ENCODE results near the gene NECTIN4. TPM values are rescaled to one million over a fixed set of nuclear protein-coding genes. Genes with fewer than 3 reads are reported as not detected.
A peak's percentile ranks its signal among the peaks of the same experiment; 100 is the strongest.

NECTIN4 gene
- total RNA-seq, 4 donors from 2014 or later, result 52.7 to 161 (median 96.2) TPM

DNA sequence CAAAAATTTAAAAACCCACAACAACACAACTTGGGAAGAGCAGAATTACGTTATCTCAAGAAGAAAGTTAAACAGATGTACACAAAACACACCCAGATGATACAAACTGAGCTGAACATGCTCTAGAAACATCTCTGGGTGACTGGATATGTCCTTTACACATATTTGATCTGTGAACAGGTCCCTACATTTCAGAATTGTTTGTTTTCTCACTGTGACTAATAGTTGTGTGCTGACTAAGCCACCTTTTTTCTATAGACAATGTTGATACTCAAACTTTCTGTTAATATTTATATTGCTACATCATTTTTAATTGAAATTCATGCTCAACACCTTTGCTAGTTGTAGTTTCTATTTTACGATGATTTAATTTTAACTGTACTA, 67.4 kb downstream of the NECTIN4 start:
- peaks cover 0 to 10% (median 0%) of the 10 kb centered on the region in 4 donors for H3K27me3 ChIP-seq
- TF ChIP-seq, protein P1, sequence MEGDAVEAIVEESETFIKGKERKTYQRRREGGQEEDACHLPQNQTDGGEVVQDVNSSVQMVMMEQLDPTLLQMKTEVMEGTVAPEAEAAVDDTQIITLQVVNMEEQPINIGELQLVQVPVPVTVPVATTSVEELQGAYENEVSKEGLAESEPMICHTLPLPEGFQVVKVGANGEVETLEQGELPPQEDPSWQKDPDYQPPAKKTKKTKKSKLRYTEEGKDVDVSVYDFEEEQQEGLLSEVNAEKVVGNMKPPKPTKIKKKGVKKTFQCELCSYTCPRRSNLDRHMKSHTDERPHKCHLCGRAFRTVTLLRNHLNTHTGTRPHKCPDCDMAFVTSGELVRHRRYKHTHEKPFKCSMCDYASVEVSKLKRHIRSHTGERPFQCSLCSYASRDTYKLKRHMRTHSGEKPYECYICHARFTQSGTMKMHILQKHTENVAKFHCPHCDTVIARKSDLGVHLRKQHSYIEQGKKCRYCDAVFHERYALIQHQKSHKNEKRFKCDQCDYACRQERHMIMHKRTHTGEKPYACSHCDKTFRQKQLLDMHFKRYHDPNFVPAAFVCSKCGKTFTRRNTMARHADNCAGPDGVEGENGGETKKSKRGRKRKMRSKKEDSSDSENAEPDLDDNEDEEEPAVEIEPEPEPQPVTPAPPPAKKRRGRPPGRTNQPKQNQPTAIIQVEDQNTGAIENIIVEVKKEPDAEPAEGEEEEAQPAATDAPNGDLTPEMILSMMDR (IDR thresholded peaks at IDR 0.05), result no peak
- no peak for TF ChIP-seq POLR2A (IDR thresholded peaks at IDR 0.05)
- H3K4me1 ChIP-seq, result peaks cover 25 to 57% (median 26%) of the 10 kb centered on the region in 3 donors
- intact Hi-C loops (cut with DNase I), result no loop called here
- H3K9me3 ChIP-seq, result no peaks in the 10 kb centered on the region
- no peak for DNase-seq
- peak overlapping the region; percentile 90 to 99 (median 97) for H3K27ac ChIP-seq
- WGBS, 2 donors, result 38 to 45% methylated on average over 2 of the region's 2 CpGs
- H3K4me3 ChIP-seq, result peak overlapping the region in 3 of 4 donors; percentile 55 to 80 (median 76)
- H3K36me3 ChIP-seq, result no peaks in the 10 kb centered on the region

DNA sequence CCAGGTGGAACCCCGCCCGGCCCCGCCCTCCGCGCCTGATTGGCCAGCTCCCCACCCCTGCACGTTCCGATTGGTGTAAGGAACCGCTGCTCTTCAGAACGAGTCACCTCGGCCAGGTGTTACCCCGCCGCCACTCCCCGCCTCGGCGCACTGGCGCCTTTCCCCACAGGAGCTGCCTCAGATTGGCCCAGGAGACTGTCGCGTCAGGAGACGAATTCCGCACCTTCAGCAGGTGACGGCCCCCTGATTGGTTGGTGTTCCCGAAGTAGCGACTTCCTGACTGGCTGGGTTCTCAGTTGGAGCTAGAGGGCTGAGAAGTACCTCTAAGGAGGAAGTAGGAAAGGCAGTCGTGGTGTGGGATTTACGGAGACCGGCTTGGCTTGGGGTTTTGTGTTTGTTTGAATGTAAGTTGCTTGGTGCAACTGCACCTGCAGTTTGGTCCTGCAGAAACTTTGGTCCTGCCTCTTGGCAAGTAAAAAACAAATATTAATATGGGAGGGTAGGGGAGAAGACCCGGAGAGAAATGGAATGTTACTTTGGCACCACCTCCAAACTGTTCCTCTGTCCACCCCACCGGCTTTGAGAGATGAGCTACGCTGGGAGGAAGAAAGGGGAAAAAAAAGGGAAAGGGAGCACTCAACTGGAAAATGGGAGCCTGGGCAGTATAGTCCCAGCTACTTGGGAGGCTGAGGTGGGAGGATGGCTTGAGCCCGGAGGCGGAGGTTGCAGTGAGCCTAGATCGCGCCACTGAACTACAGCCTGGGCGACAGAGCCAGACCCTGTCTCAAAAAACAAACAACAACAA, 68.0 kb downstream of the NECTIN4 start:
- peak overlapping the region; percentile 90 to 99 (median 97) for H3K27ac ChIP-seq
- TF ChIP-seq POLR2A (IDR thresholded peaks at IDR 0.05), result peak in 3 of 4 donors; percentile 62 to 94 (median 69)
- TF ChIP-seq, protein P1 (IDR thresholded peaks at IDR 0.05), result peak in 1 of 6 experiments; percentile 9
- H3K36me3 ChIP-seq, result no peaks in the 10 kb centered on the region
- intact Hi-C loops (cut with DNase I), result no loop called here
- WGBS, 2 donors, result 15 to 21% methylated on average over 16 to 25 of the region's 34 CpGs
- DNase-seq, result peak; percentile 32
- peak overlapping the region; percentile 55 to 80 (median 78) for H3K4me3 ChIP-seq
- H3K9me3 ChIP-seq, result no peaks in the 10 kb centered on the region
- H3K4me1 ChIP-seq, result peaks cover 26 to 62% (median 28%) of the 10 kb centered on the region in 3 donors
- peaks cover 0 to 10% (median 0%) of the 10 kb centered on the region in 4 donors for H3K27me3 ChIP-seq

Small RNA genes lying within 50 kb of the gene (small RNA-seq; reads per million reads assigned to genes)
- gene AL591806.2, result 0 reads per million in 4 donors

Other genes with a start within 250 kb of the NECTIN4 start
- 1 to 10 TPM in 1 of 4 donors, under 1 TPM in 3; 0.18 to 1.7 (median 0.56) TPM for gene CD244, start 226.7 kb downstream of the NECTIN4 start, total RNA-seq
- not detected for gene ITLN1, start 204.4 kb downstream of the NECTIN4 start, total RNA-seq
- gene ITLN2, start 134.7 kb downstream of the NECTIN4 start, total RNA-seq, result not detected
- 100 to 1,000 TPM in 1 of 4 donors, 10 to 100 TPM in 3; 84.9 to 108 (median 94.2) TPM for gene F11R, start 68.4 kb downstream of the NECTIN4 start, total RNA-seq
- gene TSTD1, start 50.6 kb downstream of the NECTIN4 start, total RNA-seq, result 10 to 100 TPM; 69.3 to 99.0 (median 91.4) TPM
- gene USF1, start 43.6 kb downstream of the NECTIN4 start, total RNA-seq, result 10 to 100 TPM; 35.9 to 55.7 (median 49.4) TPM
- 10 to 100 TPM in 2 of 4 donors, 1 to 10 TPM in 2; 2.9 to 13.5 (median 7.4) TPM for gene ARHGAP30, start 19.7 kb downstream of the NECTIN4 start, total RNA-seq
- 1 to 10 TPM in 3 of 4 donors, under 1 TPM in 1; 0.31 to 2.7 (median 1.7) TPM for gene KLHDC9, start 8.8 kb upstream of the NECTIN4 start, total RNA-seq
- 10 to 100 TPM; 27.0 to 59.2 (median 45.3) TPM for gene PFDN2, start 28.5 kb upstream of the NECTIN4 start, total RNA-seq
- gene NIT1, start 28.5 kb upstream of the NECTIN4 start, total RNA-seq, result 10 to 100 TPM; 16.9 to 28.6 (median 22.1) TPM
- 10 to 100 TPM; 16.6 to 32.8 (median 27.2) TPM for gene DEDD, start 43.1 kb upstream of the NECTIN4 start, total RNA-seq
- 10 to 100 TPM; 68.3 to 79.9 (median 76.7) TPM for gene UFC1, start 64.4 kb upstream of the NECTIN4 start, total RNA-seq
- gene USP21, start 69.9 kb upstream of the NECTIN4 start, total RNA-seq, result 10 to 100 TPM; 12.1 to 20.4 (median 17.0) TPM
- 10 to 100 TPM in 2 of 4 donors, 1 to 10 TPM in 2; 5.8 to 28.8 (median 11.7) TPM for gene PPOX, start 76.9 kb upstream of the NECTIN4 start, total RNA-seq
- gene B4GALT3, start 87.9 kb upstream of the NECTIN4 start, total RNA-seq, result 10 to 100 TPM; 16.1 to 29.9 (median 18.1) TPM
- 1 to 10 TPM; 1.3 to 2.6 (median 1.8) TPM for gene ADAMTS4, start 109.5 kb upstream of the NECTIN4 start, total RNA-seq
- gene NDUFS2, start 112.8 kb upstream of the NECTIN4 start, total RNA-seq, result 100 to 1,000 TPM in 2 of 4 donors, 10 to 100 TPM in 2; 77.7 to 140 (median 93.7) TPM
- 10 to 100 TPM in 2 of 4 donors, 1 to 10 TPM in 2; 1.6 to 50.4 (median 25.4) TPM for gene FCER1G, start 125.7 kb upstream of the NECTIN4 start, total RNA-seq
- gene APOA2, start 134.1 kb upstream of the NECTIN4 start, total RNA-seq, result not detected
- 10 to 100 TPM in 2 of 4 donors, 1 to 10 TPM in 2; 7.6 to 23.9 (median 10.2) TPM for gene TOMM40L, start 136.5 kb upstream of the NECTIN4 start, total RNA-seq
- gene NR1I3, start 148.6 kb upstream of the NECTIN4 start, total RNA-seq, result not detected
- 10 to 100 TPM in 2 of 4 donors, 1 to 10 TPM in 2; 6.9 to 52.7 (median 9.6) TPM for gene PCP4L1, start 169.2 kb upstream of the NECTIN4 start, total RNA-seq
- gene MPZ, start 220.4 kb upstream of the NECTIN4 start, total RNA-seq, result 1 to 10 TPM in 2 of 4 donors, under 1 TPM in 2; 0.75 to 1.4 (median 1.1) TPM
- gene SDHC, start 224.8 kb upstream of the NECTIN4 start, total RNA-seq, result 100 to 1,000 TPM in 2 of 4 donors, 10 to 100 TPM in 2; 32.2 to 138 (median 70.1) TPM

All from esophagus squamous epithelium (tissue), 5 donors.